Measurements from ENCODE around the gene TNPO1.

DNA sequence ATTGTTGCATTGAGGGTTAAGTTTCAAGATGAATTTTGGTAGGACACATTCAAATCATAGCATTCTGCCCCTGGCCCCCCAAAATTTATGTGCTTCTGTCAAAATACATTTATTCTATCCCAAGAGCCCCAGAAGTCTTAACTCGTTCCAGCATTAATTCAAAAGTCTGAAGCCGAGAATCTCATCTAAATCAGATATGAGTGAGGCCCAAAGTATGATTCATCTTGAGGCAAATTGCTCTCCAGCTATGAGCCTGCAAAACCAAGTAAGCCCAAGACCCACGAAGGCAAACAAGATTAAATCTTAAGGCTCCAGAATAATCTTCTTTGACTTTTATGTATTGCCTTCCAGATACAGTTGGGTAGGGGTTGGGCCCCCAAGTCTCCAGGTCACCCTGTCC, 19.2 kb downstream of the TNPO1 start:
- TF ChIP-seq, protein P1, sequence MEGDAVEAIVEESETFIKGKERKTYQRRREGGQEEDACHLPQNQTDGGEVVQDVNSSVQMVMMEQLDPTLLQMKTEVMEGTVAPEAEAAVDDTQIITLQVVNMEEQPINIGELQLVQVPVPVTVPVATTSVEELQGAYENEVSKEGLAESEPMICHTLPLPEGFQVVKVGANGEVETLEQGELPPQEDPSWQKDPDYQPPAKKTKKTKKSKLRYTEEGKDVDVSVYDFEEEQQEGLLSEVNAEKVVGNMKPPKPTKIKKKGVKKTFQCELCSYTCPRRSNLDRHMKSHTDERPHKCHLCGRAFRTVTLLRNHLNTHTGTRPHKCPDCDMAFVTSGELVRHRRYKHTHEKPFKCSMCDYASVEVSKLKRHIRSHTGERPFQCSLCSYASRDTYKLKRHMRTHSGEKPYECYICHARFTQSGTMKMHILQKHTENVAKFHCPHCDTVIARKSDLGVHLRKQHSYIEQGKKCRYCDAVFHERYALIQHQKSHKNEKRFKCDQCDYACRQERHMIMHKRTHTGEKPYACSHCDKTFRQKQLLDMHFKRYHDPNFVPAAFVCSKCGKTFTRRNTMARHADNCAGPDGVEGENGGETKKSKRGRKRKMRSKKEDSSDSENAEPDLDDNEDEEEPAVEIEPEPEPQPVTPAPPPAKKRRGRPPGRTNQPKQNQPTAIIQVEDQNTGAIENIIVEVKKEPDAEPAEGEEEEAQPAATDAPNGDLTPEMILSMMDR (IDR thresholded peaks at IDR 0.05), result no peak
- no peak for TF ChIP-seq SMC3 (IDR thresholded peaks at IDR 0.05)

Data from A549 (cell line).